ENCODE results near the gene TRMO.

GRCh38 chr9:97855899-97856298, 66.4 kb downstream of the TRMO start:
- TF ChIP-seq CTCF (IDR thresholded peaks at IDR 0.05): no peak
- TF ChIP-seq EP300 (IDR thresholded peaks at IDR 0.05): no peak
- TF ChIP-seq POLR2AphosphoS5 (IDR thresholded peaks at IDR 0.05): no peak
- TF ChIP-seq POLR2A (IDR thresholded peaks at IDR 0.05): no peak
